ENCODE data around the gene ZNRF1.

Gene ZNRF1

DNA sequence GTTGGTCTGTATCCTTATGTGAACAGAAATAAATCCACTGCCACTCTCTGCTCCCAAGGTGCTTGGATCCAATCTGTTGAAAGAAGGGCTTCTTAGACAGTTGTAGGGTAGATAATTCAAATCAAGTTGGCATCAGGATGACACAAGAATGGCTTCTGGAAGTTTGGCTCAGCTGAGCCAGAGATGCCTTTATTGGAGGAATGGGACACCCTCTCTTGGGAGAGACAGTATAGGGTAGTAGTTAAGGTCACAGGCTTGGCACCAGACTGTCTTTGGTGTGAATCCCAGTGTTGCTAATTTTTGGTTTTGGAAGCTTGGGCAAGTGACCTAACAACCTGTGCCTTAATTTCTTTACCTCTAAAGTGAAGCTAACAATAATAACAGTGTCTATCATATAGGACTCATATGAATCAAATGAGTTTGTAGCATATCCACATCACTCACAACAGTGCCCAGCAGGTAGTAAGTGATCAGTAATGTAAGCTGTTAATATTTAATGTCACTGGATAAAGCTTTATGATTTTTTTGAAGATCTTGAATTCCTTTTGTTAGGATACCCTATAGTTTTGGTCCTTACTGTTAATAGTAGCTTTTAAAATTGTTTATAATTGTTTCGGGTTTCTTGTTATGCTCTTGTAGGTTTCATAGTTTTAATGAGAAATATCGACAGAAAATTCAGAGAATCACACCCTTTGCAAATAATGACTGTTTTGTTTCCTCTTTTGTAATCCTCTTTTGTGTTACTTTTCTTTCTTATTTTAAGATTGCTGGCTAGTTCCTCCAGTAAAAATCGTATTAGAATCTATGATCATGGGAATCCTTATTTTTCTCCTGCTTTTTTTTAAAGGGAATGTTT is 19.1 kb downstream of the ZNRF1 start:
- TF ChIP-seq POLR2AphosphoS5 (IDR thresholded peaks at IDR 0.05; ENCODE audit: low read depth, low read length) (no peak), TAF1 (IDR thresholded peaks at IDR 0.05; ENCODE audit: borderline replicate concordance, insufficient read depth, low read length) (no peak), FOXP2 (optimal IDR thresholded peaks at IDR 0.05; ENCODE audit: borderline replicate concordance, extremely low read depth, extremely low read length, insufficient read depth) (no peak)
- TF ChIP-seq, protein P1, sequence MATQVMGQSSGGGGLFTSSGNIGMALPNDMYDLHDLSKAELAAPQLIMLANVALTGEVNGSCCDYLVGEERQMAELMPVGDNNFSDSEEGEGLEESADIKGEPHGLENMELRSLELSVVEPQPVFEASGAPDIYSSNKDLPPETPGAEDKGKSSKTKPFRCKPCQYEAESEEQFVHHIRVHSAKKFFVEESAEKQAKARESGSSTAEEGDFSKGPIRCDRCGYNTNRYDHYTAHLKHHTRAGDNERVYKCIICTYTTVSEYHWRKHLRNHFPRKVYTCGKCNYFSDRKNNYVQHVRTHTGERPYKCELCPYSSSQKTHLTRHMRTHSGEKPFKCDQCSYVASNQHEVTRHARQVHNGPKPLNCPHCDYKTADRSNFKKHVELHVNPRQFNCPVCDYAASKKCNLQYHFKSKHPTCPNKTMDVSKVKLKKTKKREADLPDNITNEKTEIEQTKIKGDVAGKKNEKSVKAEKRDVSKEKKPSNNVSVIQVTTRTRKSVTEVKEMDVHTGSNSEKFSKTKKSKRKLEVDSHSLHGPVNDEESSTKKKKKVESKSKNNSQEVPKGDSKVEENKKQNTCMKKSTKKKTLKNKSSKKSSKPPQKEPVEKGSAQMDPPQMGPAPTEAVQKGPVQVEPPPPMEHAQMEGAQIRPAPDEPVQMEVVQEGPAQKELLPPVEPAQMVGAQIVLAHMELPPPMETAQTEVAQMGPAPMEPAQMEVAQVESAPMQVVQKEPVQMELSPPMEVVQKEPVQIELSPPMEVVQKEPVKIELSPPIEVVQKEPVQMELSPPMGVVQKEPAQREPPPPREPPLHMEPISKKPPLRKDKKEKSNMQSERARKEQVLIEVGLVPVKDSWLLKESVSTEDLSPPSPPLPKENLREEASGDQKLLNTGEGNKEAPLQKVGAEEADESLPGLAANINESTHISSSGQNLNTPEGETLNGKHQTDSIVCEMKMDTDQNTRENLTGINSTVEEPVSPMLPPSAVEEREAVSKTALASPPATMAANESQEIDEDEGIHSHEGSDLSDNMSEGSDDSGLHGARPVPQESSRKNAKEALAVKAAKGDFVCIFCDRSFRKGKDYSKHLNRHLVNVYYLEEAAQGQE (IDR thresholded peaks at IDR 0.05; ENCODE audit: insufficient read depth in 1 of 2, low read depth in 2 of 2, low read length in 2 of 2), result no peak

DNA sequence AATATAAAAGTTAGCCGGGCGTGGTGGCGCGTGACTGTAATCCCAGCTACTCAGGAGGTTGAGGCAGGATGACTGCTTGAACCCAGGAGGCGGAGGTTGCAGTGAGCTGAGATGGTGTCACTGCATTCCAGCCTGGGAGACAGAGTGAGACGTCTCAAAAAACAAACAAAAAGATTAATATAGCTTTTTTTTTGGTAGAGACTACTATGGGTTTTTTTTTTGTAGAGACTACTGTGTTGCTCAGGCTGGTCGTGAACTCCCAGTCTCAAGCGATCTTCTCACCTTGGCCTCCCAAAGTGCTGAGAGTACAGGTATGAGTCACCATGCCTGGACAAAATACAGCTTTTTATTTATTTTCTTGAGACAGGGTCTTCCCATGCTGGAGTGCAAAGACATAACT is 20.2 kb downstream of the ZNRF1 start:
- TF ChIP-seq POLR2AphosphoS5 (IDR thresholded peaks at IDR 0.05; ENCODE audit: low read depth, low read length), result no peak
- TF ChIP-seq, protein P1 (IDR thresholded peaks at IDR 0.05; ENCODE audit: insufficient read depth in 1 of 2, low read depth in 2 of 2, low read length in 2 of 2), result no peak
- TF ChIP-seq TAF1 (IDR thresholded peaks at IDR 0.05; ENCODE audit: borderline replicate concordance, insufficient read depth, low read length), result no peak
- no peak for TF ChIP-seq SIN3A (IDR thresholded peaks at IDR 0.05; ENCODE audit: borderline replicate concordance, insufficient read depth, low read length)
- TF ChIP-seq FOXP2 (optimal IDR thresholded peaks at IDR 0.05; ENCODE audit: borderline replicate concordance, extremely low read depth, extremely low read length, insufficient read depth), result no peak

DNA sequence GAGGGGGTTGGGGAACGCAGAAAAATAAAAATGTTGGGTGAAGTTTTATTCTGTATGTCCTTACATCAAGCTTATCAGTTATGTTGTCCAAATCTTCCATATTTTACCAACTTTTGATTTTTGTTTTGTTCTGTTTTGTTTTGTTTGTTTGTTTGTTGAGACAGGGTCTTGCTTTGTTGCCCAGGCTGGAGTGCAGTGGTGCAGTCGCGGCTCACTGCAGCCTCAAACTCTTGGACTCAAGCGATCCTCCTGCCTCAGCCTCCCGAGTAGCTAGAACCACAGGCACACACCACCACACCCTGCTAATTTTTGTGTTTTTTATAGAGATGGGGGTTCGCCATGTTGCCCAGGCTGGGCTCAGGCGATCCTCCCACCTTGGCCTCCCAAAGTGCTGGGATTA is 20.8 kb downstream of the ZNRF1 start:
- TF ChIP-seq SIN3A (IDR thresholded peaks at IDR 0.05; ENCODE audit: borderline replicate concordance, insufficient read depth, low read length), result no peak
- TF ChIP-seq POLR2AphosphoS5 (IDR thresholded peaks at IDR 0.05; ENCODE audit: low read depth, low read length), result no peak
- no peak for TF ChIP-seq FOXP2 (optimal IDR thresholded peaks at IDR 0.05; ENCODE audit: borderline replicate concordance, extremely low read depth, extremely low read length, insufficient read depth)
- TF ChIP-seq TAF1 (IDR thresholded peaks at IDR 0.05; ENCODE audit: borderline replicate concordance, insufficient read depth, low read length), result no peak
- TF ChIP-seq, protein P1 (IDR thresholded peaks at IDR 0.05; ENCODE audit: insufficient read depth in 1 of 2, low read depth in 2 of 2, low read length in 2 of 2), result no peak

DNA sequence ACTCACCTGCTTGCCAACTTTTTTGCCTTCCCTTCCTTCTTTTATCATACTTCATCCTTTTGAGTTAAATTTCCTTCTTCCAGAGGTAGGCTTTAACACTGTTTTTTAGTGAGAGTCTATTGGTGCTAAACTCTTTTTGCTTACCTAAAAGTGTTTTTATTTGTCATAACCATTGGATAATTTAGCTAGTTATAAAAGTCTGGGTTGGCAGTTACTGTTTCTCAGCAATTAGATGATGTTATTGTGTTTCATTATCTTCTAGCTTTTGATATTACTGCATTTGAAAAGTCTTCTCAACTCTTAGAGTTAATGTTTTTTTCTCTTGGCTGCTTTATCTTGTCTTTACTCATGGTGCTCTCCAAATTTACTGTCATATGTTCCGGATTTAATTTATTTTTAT is 22.6 kb downstream of the ZNRF1 start:
- TF ChIP-seq TAF1 (IDR thresholded peaks at IDR 0.05; ENCODE audit: borderline replicate concordance, insufficient read depth, low read length) (no peak), SIN3A (IDR thresholded peaks at IDR 0.05; ENCODE audit: borderline replicate concordance, insufficient read depth, low read length) (no peak), FOXP2 (optimal IDR thresholded peaks at IDR 0.05; ENCODE audit: borderline replicate concordance, extremely low read depth, extremely low read length, insufficient read depth) (no peak), POLR2AphosphoS5 (IDR thresholded peaks at IDR 0.05; ENCODE audit: low read depth, low read length) (no peak)
- TF ChIP-seq, protein P1 (IDR thresholded peaks at IDR 0.05; ENCODE audit: insufficient read depth in 1 of 2, low read depth in 2 of 2, low read length in 2 of 2), result no peak

Measured in PFSK-1 (cell line).